ENCODE data around the gene ABCA5. TPM values are rescaled to one million over a fixed set of nuclear protein-coding genes. Genes with fewer than 3 reads are reported as not detected.

The ABCA5 gene
- total and polyA plus RNA-seq, 9 donors = 8.3 to 34.1 (median 23.7) TPM

DNA sequence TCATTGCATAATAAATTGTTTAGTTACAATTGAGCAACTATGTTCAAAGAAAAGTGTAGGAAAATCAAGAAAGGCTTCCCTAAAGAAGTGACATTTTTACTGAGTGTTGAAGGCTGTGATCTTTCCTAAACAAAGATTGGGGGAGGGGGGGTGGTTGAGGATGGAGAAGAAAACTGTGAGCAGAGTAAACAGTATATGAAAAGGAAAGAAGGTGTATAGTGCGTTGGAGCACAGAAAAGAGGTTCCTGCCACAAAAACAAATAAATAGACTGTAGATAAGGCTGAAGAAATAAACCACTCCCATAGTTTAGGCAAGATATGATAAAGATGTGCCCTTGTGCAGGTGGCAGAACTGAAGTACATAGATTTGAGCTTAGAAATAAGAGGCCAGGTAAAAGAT, 106.8 kb downstream of the ABCA5 start:
- H3K27ac ChIP-seq = no peak overlapping the region
- no peak for TF ChIP-seq POLR2A (IDR thresholded peaks at IDR 0.05)
- TF ChIP-seq, protein P1, sequence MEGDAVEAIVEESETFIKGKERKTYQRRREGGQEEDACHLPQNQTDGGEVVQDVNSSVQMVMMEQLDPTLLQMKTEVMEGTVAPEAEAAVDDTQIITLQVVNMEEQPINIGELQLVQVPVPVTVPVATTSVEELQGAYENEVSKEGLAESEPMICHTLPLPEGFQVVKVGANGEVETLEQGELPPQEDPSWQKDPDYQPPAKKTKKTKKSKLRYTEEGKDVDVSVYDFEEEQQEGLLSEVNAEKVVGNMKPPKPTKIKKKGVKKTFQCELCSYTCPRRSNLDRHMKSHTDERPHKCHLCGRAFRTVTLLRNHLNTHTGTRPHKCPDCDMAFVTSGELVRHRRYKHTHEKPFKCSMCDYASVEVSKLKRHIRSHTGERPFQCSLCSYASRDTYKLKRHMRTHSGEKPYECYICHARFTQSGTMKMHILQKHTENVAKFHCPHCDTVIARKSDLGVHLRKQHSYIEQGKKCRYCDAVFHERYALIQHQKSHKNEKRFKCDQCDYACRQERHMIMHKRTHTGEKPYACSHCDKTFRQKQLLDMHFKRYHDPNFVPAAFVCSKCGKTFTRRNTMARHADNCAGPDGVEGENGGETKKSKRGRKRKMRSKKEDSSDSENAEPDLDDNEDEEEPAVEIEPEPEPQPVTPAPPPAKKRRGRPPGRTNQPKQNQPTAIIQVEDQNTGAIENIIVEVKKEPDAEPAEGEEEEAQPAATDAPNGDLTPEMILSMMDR (IDR thresholded peaks at IDR 0.05) = no peak
- no peak for DNase-seq
- 71 to 90% (median 85%) methylated on average over 1 of the region's 1 CpG for WGBS, 3 donors
- H3K9me3 ChIP-seq = no peaks in the 10 kb centered on the region
- no peaks in the 10 kb centered on the region for H3K27me3 ChIP-seq
- no peak overlapping the region for H3K4me3 ChIP-seq
- intact Hi-C loops (cut with DNase I) = no loop called here
- no peaks in the 10 kb centered on the region for H3K36me3 ChIP-seq
- H3K4me1 ChIP-seq (ENCODE audit: insufficient read depth) = peaks cover 2% of the 10 kb centered on the region

DNA sequence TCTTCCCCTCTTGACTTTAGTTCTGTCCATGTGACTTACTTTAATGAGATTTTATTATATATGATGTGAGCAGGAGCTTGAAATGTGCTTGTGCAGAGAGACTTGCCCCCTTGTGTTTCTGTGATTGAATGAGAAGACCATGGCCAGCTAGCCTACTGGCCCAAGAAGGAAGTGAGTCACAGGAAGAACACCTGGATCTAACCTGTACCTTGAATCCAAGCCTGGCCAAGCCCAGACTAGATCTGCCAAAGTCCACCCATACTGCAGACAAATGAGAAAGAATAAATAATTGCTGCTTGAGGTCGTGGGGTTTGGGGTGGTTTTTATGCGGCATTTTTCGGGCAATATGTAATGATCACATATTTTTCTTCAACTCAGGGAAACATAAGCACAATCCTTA, 107.9 kb downstream of the ABCA5 start:
- intact Hi-C loops (cut with DNase I) = loop anchor here in 1 of 4 donors (10.0 kb wide), 1 partner anchor 64 kb away; no protein-coding TSS in a partner anchor
- no peak overlapping the region for H3K4me3 ChIP-seq
- H3K27me3 ChIP-seq = no peaks in the 10 kb centered on the region
- no peak for DNase-seq
- H3K4me1 ChIP-seq (ENCODE audit: insufficient read depth) = peaks cover 2% of the 10 kb centered on the region
- TF ChIP-seq EP300 (IDR thresholded peaks at IDR 0.05) (no peak), POLR2A (IDR thresholded peaks at IDR 0.05) (no peak)
- TF ChIP-seq, protein P1 (IDR thresholded peaks at IDR 0.05) = no peak
- H3K27ac ChIP-seq = no peak overlapping the region
- no peaks in the 10 kb centered on the region for H3K9me3 ChIP-seq
- 89 to 93% (median 92%) methylated on average over 3 of the region's 3 CpGs for WGBS, 3 donors
- no peaks in the 10 kb centered on the region for H3K36me3 ChIP-seq

- no peaks in the 10 kb centered on the region for H3K9me3 ChIP-seq
- 91 to 94% (median 94%) methylated on average over 9 of the region's 9 CpGs for WGBS, 3 donors
- intact Hi-C loops (cut with DNase I) = loop anchor here in 1 of 4 donors (10.0 kb wide), 1 partner anchor 58 kb away; no protein-coding TSS in a partner anchor
- TF ChIP-seq EP300 (IDR thresholded peaks at IDR 0.05) (no peak), POLR2A (IDR thresholded peaks at IDR 0.05) (no peak)
- TF ChIP-seq, protein P1 (IDR thresholded peaks at IDR 0.05) = no peak
- no peaks in the 10 kb centered on the region for H3K4me1 ChIP-seq (ENCODE audit: insufficient read depth)
- no peaks in the 10 kb centered on the region for H3K36me3 ChIP-seq
- H3K27me3 ChIP-seq = no peaks in the 10 kb centered on the region
- no peak for DNase-seq
- no peak overlapping the region for H3K27ac ChIP-seq
- no peak overlapping the region for H3K4me3 ChIP-seq
Measured at GRCh38 chr17:69213059-69213813, 113.7 kb downstream of the ABCA5 start.

GRCh38 chr17:69208640-69209039, 118.3 kb downstream of the ABCA5 start:
- 87 to 89% (median 88%) methylated on average over 2 of the region's 2 CpGs for WGBS, 3 donors
- intact Hi-C loops (cut with DNase I) = no loop called here
- DNase-seq = no peak
- H3K36me3 ChIP-seq = no peaks in the 10 kb centered on the region
- H3K4me3 ChIP-seq = no peak overlapping the region
- H3K4me1 ChIP-seq (ENCODE audit: insufficient read depth) = no peaks in the 10 kb centered on the region
- H3K27ac ChIP-seq = no peak overlapping the region
- no peaks in the 10 kb centered on the region for H3K9me3 ChIP-seq
- H3K27me3 ChIP-seq = no peaks in the 10 kb centered on the region
- TF ChIP-seq EP300 (IDR thresholded peaks at IDR 0.05) (no peak), POLR2A (IDR thresholded peaks at IDR 0.05) (no peak)
- TF ChIP-seq, protein P1 (IDR thresholded peaks at IDR 0.05) = no peak
